Prostate gland (tissue), 2 donors: ENCODE data around the gene FCHSD2.
"Not testable (repeated sequence)": the region's sequence is repeated elsewhere in the genome, so short reads cannot be mapped to it uniquely, and the experiment has no call there.

Experiments
- POLR2A ChIP-seq: fragments of 450-650 bp; IDR thresholded peaks from one replicate; pipeline ENCODE4 v1.6.1; 2016; ENCODE audit warnings: antibody characterized with exemption, mild to moderate bottlenecking
- POLR2AphosphoS5 ChIP-seq: sonication (generic); formaldehyde crosslinking; IDR thresholded peaks from one replicate; pipeline ENCODE4 v1.6.1; 2017; ENCODE audit warnings: antibody characterized with exemption
- TF ChIP-seq, protein P1 (sequence below), 4 experiments: fragments of 200-600 bp in 2 of 4; fragments of 450-650 bp in 2 of 4; sonication (generic) in 2 of 4; IDR thresholded peaks; 1 replicate in 3 of 4; 2 replicates in 1 of 4; pipeline ENCODE4 v1.5.1; 2016 to 2019; ENCODE audit warnings: antibody characterized with exemption in 4 of 4, mild to moderate bottlenecking in 2 of 4, moderate library complexity in 2 of 4

- TF ChIP-seq, protein P1, sequence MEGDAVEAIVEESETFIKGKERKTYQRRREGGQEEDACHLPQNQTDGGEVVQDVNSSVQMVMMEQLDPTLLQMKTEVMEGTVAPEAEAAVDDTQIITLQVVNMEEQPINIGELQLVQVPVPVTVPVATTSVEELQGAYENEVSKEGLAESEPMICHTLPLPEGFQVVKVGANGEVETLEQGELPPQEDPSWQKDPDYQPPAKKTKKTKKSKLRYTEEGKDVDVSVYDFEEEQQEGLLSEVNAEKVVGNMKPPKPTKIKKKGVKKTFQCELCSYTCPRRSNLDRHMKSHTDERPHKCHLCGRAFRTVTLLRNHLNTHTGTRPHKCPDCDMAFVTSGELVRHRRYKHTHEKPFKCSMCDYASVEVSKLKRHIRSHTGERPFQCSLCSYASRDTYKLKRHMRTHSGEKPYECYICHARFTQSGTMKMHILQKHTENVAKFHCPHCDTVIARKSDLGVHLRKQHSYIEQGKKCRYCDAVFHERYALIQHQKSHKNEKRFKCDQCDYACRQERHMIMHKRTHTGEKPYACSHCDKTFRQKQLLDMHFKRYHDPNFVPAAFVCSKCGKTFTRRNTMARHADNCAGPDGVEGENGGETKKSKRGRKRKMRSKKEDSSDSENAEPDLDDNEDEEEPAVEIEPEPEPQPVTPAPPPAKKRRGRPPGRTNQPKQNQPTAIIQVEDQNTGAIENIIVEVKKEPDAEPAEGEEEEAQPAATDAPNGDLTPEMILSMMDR (IDR thresholded peaks at IDR 0.05), result not testable (repeated sequence)
- TF ChIP-seq POLR2AphosphoS5, POLR2A: not testable (repeated sequence)
These were observed 283.9 kb downstream of the FCHSD2 start for GRCh38 chr11:72858267-72858666.
